ENCODE results near the gene CDH13.

The CDH13 gene

GRCh38 chr16:83159049-83159448 is 532.3 kb downstream of the CDH13 start:
- H2BK5ac ChIP-seq (ENCODE audit: low read length) = no peak overlapping the region
- no peaks in the 10 kb centered on the region for H3K79me2 ChIP-seq (ENCODE audit: control insufficient read depth, insufficient read depth, low read length)
- H3K4ac ChIP-seq (ENCODE audit: low read depth, low read length) = no peak overlapping the region
- H3K4me1 ChIP-seq (ENCODE audit: control insufficient read depth, low read depth, low read length) = no peaks in the 10 kb centered on the region
- no peaks in the 10 kb centered on the region for H3K79me1 ChIP-seq (ENCODE audit: low read length)
- no peak overlapping the region for H2AK5ac ChIP-seq (ENCODE audit: low read length)
- H3K18ac ChIP-seq (ENCODE audit: low read length) = no peak overlapping the region
- no peak overlapping the region for H4K5ac ChIP-seq (ENCODE audit: low read length)
- H3K4me3 ChIP-seq (ENCODE audit: low read length) = no peak overlapping the region
- no peak overlapping the region for H2BK15ac ChIP-seq (replicated peaks; ENCODE audit: low read depth)
- H3K36me3 ChIP-seq (ENCODE audit: control insufficient read depth, insufficient read depth, low read length) = no peaks in the 10 kb centered on the region
- no peak overlapping the region for H3K23ac ChIP-seq (ENCODE audit: low read length)
- no peak overlapping the region for H4K8ac ChIP-seq (ENCODE audit: low read depth, low read length)
- H2BK120ac ChIP-seq (ENCODE audit: low read depth, low read length) = no peak overlapping the region
- no peak overlapping the region for H3K27ac ChIP-seq (ENCODE audit: low read depth, low read length)
- WGBS (ENCODE audit: extremely low coverage, insufficient coverage, low lambda C conversion rate) = no CpG with 5 or more reads among the region's 2 CpGs
- H3K4me2 ChIP-seq (ENCODE audit: low read length) = no peak overlapping the region
- no peak for DNase-seq
- no peak overlapping the region for H3K56ac ChIP-seq (ENCODE audit: low read length)
- H3K27me3 ChIP-seq (ENCODE audit: insufficient read depth, low read length, poor library complexity) = no peaks in the 10 kb centered on the region
- H3K9ac ChIP-seq (ENCODE audit: low read length) = no peak overlapping the region

GRCh38 chr16:83160287-83161020 is 533.7 kb downstream of the CDH13 start:
- Histone ChIP-seq H4K8ac (ENCODE audit: low read depth, low read length) (no peak overlapping the region), H4K5ac (ENCODE audit: low read length) (no peak overlapping the region), H3K4me3 (ENCODE audit: low read length) (no peak overlapping the region), H3K79me1 (ENCODE audit: low read length) (no peaks in the 10 kb centered on the region), H2BK5ac (ENCODE audit: low read length) (no peak overlapping the region), H3K4ac (ENCODE audit: low read depth, low read length) (no peak overlapping the region), H2AK5ac (ENCODE audit: low read length) (no peak overlapping the region), H3K9ac (ENCODE audit: low read length) (no peak overlapping the region), H3K4me1 (ENCODE audit: control insufficient read depth, low read depth, low read length) (no peaks in the 10 kb centered on the region), H3K4me2 (ENCODE audit: low read length) (no peak overlapping the region), H2BK120ac (ENCODE audit: low read depth, low read length) (no peak overlapping the region), H3K56ac (ENCODE audit: low read length) (no peak overlapping the region), H3K36me3 (ENCODE audit: control insufficient read depth, insufficient read depth, low read length) (no peaks in the 10 kb centered on the region), H3K18ac (ENCODE audit: low read length) (no peak overlapping the region), H2BK15ac (replicated peaks; ENCODE audit: low read depth) (no peak overlapping the region), H3K27me3 (ENCODE audit: insufficient read depth, low read length, poor library complexity) (no peaks in the 10 kb centered on the region), H3K23ac (ENCODE audit: low read length) (no peak overlapping the region), H3K79me2 (ENCODE audit: control insufficient read depth, insufficient read depth, low read length) (no peaks in the 10 kb centered on the region), H3K27ac (ENCODE audit: low read depth, low read length) (no peak overlapping the region)
- WGBS (ENCODE audit: extremely low coverage, insufficient coverage, low lambda C conversion rate) = no CpG with 5 or more reads among the region's 7 CpGs
- no peak for DNase-seq

GRCh38 chr16:83162791-83163190 is 536.0 kb downstream of the CDH13 start:
- no peak overlapping the region for H3K4ac ChIP-seq (ENCODE audit: low read depth, low read length)
- no peak for DNase-seq
- no peak overlapping the region for H3K4me2 ChIP-seq (ENCODE audit: low read length)
- no peaks in the 10 kb centered on the region for H3K27me3 ChIP-seq (ENCODE audit: insufficient read depth, low read length, poor library complexity)
- no peak overlapping the region for H3K27ac ChIP-seq (ENCODE audit: low read depth, low read length)
- no peak overlapping the region for H2BK15ac ChIP-seq (replicated peaks; ENCODE audit: low read depth)
- no peaks in the 10 kb centered on the region for H3K79me2 ChIP-seq (ENCODE audit: control insufficient read depth, insufficient read depth, low read length)
- H3K4me3 ChIP-seq (ENCODE audit: low read length) = no peak overlapping the region
- no peak overlapping the region for H3K56ac ChIP-seq (ENCODE audit: low read length)
- no peaks in the 10 kb centered on the region for H3K4me1 ChIP-seq (ENCODE audit: control insufficient read depth, low read depth, low read length)
- no peak overlapping the region for H2BK120ac ChIP-seq (ENCODE audit: low read depth, low read length)
- H3K36me3 ChIP-seq (ENCODE audit: control insufficient read depth, insufficient read depth, low read length) = no peaks in the 10 kb centered on the region
- no peak overlapping the region for H3K23ac ChIP-seq (ENCODE audit: low read length)
- H3K18ac ChIP-seq (ENCODE audit: low read length) = no peak overlapping the region
- H2AK5ac ChIP-seq (ENCODE audit: low read length) = no peak overlapping the region
- no peak overlapping the region for H2BK5ac ChIP-seq (ENCODE audit: low read length)
- H3K9ac ChIP-seq (ENCODE audit: low read length) = no peak overlapping the region
- no CpG with 5 or more reads among the region's 2 CpGs for WGBS (ENCODE audit: extremely low coverage, insufficient coverage, low lambda C conversion rate)
- H4K5ac ChIP-seq (ENCODE audit: low read length) = no peak overlapping the region
- H3K79me1 ChIP-seq (ENCODE audit: low read length) = no peaks in the 10 kb centered on the region
- no peak overlapping the region for H4K8ac ChIP-seq (ENCODE audit: low read depth, low read length)

GRCh38 chr16:83164816-83165215 is 538.0 kb downstream of the CDH13 start:
- no peak overlapping the region for H2BK5ac ChIP-seq (ENCODE audit: low read length)
- H3K23ac ChIP-seq (ENCODE audit: low read length) = no peak overlapping the region
- no peak overlapping the region for H4K5ac ChIP-seq (ENCODE audit: low read length)
- WGBS (ENCODE audit: extremely low coverage, insufficient coverage, low lambda C conversion rate) = no CpG with 5 or more reads among the region's 3 CpGs
- no peak overlapping the region for H3K27ac ChIP-seq (ENCODE audit: low read depth, low read length)
- no peak overlapping the region for H3K4me3 ChIP-seq (ENCODE audit: low read length)
- DNase-seq = no peak
- H3K36me3 ChIP-seq (ENCODE audit: control insufficient read depth, insufficient read depth, low read length) = no peaks in the 10 kb centered on the region
- no peak overlapping the region for H3K4ac ChIP-seq (ENCODE audit: low read depth, low read length)
- no peak overlapping the region for H3K4me2 ChIP-seq (ENCODE audit: low read length)
- H3K9ac ChIP-seq (ENCODE audit: low read length) = no peak overlapping the region
- no peaks in the 10 kb centered on the region for H3K4me1 ChIP-seq (ENCODE audit: control insufficient read depth, low read depth, low read length)
- no peaks in the 10 kb centered on the region for H3K79me2 ChIP-seq (ENCODE audit: control insufficient read depth, insufficient read depth, low read length)
- no peak overlapping the region for H3K18ac ChIP-seq (ENCODE audit: low read length)
- no peak overlapping the region for H2AK5ac ChIP-seq (ENCODE audit: low read length)
- H3K56ac ChIP-seq (ENCODE audit: low read length) = no peak overlapping the region
- H4K8ac ChIP-seq (ENCODE audit: low read depth, low read length) = no peak overlapping the region
- H3K79me1 ChIP-seq (ENCODE audit: low read length) = no peaks in the 10 kb centered on the region
- no peaks in the 10 kb centered on the region for H3K27me3 ChIP-seq (ENCODE audit: insufficient read depth, low read length, poor library complexity)
- H2BK120ac ChIP-seq (ENCODE audit: low read depth, low read length) = no peak overlapping the region
- H2BK15ac ChIP-seq (replicated peaks; ENCODE audit: low read depth) = no peak overlapping the region

GRCh38 chr16:83171396-83171795 is 544.6 kb downstream of the CDH13 start:
- H2BK15ac ChIP-seq (replicated peaks; ENCODE audit: low read depth) = no peak overlapping the region
- H2AK5ac ChIP-seq (ENCODE audit: low read length) = no peak overlapping the region
- H3K4ac ChIP-seq (ENCODE audit: low read depth, low read length) = no peak overlapping the region
- no peak overlapping the region for H3K56ac ChIP-seq (ENCODE audit: low read length)
- WGBS (ENCODE audit: extremely low coverage, insufficient coverage, low lambda C conversion rate) = no CpG with 5 or more reads among the region's 3 CpGs
- no peak for DNase-seq
- no peaks in the 10 kb centered on the region for H3K27me3 ChIP-seq (ENCODE audit: insufficient read depth, low read length, poor library complexity)
- no peak overlapping the region for H3K4me3 ChIP-seq (ENCODE audit: low read length)
- H3K79me1 ChIP-seq (ENCODE audit: low read length) = no peaks in the 10 kb centered on the region
- no peak overlapping the region for H3K27ac ChIP-seq (ENCODE audit: low read depth, low read length)
- H3K36me3 ChIP-seq (ENCODE audit: control insufficient read depth, insufficient read depth, low read length) = no peaks in the 10 kb centered on the region
- no peak overlapping the region for H3K18ac ChIP-seq (ENCODE audit: low read length)
- no peak overlapping the region for H3K4me2 ChIP-seq (ENCODE audit: low read length)
- H2BK120ac ChIP-seq (ENCODE audit: low read depth, low read length) = no peak overlapping the region
- H3K79me2 ChIP-seq (ENCODE audit: control insufficient read depth, insufficient read depth, low read length) = no peaks in the 10 kb centered on the region
- H3K9ac ChIP-seq (ENCODE audit: low read length) = no peak overlapping the region
- no peak overlapping the region for H2BK5ac ChIP-seq (ENCODE audit: low read length)
- H4K5ac ChIP-seq (ENCODE audit: low read length) = no peak overlapping the region
- no peaks in the 10 kb centered on the region for H3K4me1 ChIP-seq (ENCODE audit: control insufficient read depth, low read depth, low read length)
- no peak overlapping the region for H3K23ac ChIP-seq (ENCODE audit: low read length)
- no peak overlapping the region for H4K8ac ChIP-seq (ENCODE audit: low read depth, low read length)

GRCh38 chr16:83174671-83175070 is 547.9 kb downstream of the CDH13 start:
- no peaks in the 10 kb centered on the region for H3K4me1 ChIP-seq (ENCODE audit: control insufficient read depth, low read depth, low read length)
- no peak overlapping the region for H2BK15ac ChIP-seq (replicated peaks; ENCODE audit: low read depth)
- H3K56ac ChIP-seq (ENCODE audit: low read length) = no peak overlapping the region
- DNase-seq = no peak
- H3K4me3 ChIP-seq (ENCODE audit: low read length) = no peak overlapping the region
- H3K4me2 ChIP-seq (ENCODE audit: low read length) = no peak overlapping the region
- H2AK5ac ChIP-seq (ENCODE audit: low read length) = no peak overlapping the region
- H3K27ac ChIP-seq (ENCODE audit: low read depth, low read length) = no peak overlapping the region
- H3K79me2 ChIP-seq (ENCODE audit: control insufficient read depth, insufficient read depth, low read length) = no peaks in the 10 kb centered on the region
- H3K27me3 ChIP-seq (ENCODE audit: insufficient read depth, low read length, poor library complexity) = no peaks in the 10 kb centered on the region
- no peak overlapping the region for H4K5ac ChIP-seq (ENCODE audit: low read length)
- no peak overlapping the region for H2BK120ac ChIP-seq (ENCODE audit: low read depth, low read length)
- no peak overlapping the region for H3K9ac ChIP-seq (ENCODE audit: low read length)
- H3K79me1 ChIP-seq (ENCODE audit: low read length) = no peaks in the 10 kb centered on the region
- no peak overlapping the region for H3K23ac ChIP-seq (ENCODE audit: low read length)
- no peaks in the 10 kb centered on the region for H3K36me3 ChIP-seq (ENCODE audit: control insufficient read depth, insufficient read depth, low read length)
- no peak overlapping the region for H3K18ac ChIP-seq (ENCODE audit: low read length)
- no peak overlapping the region for H2BK5ac ChIP-seq (ENCODE audit: low read length)
- H3K4ac ChIP-seq (ENCODE audit: low read depth, low read length) = no peak overlapping the region
- H4K8ac ChIP-seq (ENCODE audit: low read depth, low read length) = no peak overlapping the region

All from mesendoderm (in vitro differentiated cells).